Measurements from ENCODE around the gene SIRT7.
A peak's percentile ranks its signal among the peaks of the same experiment; 100 is the strongest.

DNA sequence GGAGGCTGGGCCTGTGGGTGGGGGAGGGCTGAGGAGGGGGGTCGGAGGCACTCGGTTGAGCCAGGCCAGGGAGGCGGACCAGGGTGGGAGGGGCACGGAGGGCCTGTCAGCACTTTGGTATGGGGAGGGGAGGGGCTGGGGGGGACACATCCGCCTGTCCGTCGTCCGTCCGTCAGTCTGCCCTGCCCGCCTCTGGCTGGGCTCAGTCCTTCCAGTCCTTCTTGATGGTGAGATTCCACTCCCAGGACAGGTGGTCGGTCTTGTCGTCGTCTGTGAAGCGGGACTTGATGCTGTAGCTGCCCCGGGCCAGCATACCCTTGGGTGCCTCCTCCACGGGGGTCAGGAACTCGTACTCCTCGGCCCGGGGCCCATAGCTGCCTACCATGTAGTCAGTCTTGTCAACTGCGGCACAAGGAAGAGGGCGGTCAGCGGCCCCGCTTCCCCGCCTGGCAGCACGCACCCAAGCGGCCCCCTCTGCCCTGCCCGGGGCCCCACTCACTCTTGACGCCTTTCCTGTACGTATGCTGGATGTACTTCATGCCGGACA, 49.2 kb downstream of the SIRT7 start:
- TF ChIP-seq, protein P1, sequence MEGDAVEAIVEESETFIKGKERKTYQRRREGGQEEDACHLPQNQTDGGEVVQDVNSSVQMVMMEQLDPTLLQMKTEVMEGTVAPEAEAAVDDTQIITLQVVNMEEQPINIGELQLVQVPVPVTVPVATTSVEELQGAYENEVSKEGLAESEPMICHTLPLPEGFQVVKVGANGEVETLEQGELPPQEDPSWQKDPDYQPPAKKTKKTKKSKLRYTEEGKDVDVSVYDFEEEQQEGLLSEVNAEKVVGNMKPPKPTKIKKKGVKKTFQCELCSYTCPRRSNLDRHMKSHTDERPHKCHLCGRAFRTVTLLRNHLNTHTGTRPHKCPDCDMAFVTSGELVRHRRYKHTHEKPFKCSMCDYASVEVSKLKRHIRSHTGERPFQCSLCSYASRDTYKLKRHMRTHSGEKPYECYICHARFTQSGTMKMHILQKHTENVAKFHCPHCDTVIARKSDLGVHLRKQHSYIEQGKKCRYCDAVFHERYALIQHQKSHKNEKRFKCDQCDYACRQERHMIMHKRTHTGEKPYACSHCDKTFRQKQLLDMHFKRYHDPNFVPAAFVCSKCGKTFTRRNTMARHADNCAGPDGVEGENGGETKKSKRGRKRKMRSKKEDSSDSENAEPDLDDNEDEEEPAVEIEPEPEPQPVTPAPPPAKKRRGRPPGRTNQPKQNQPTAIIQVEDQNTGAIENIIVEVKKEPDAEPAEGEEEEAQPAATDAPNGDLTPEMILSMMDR (IDR thresholded peaks at IDR 0.05), result no peak
- TF ChIP-seq NRF1 (IDR thresholded peaks at IDR 0.05; ENCODE audit: low read depth, low read length) (no peak), EZH2phosphoT487 (IDR thresholded peaks at IDR 0.05; ENCODE audit: borderline replicate concordance, low read depth) (no peak), TAF1 (IDR thresholded peaks at IDR 0.05; ENCODE audit: borderline replicate concordance, low read depth, low read length) (no peak; the same call in none of the 2 replicates), FOXJ3 (CRISPR knock-in tag; IDR thresholded peaks at IDR 0.05) (0 out of 2 replicates have a peak, but pooled peaks have one; percentile 35), GATA2 (CRISPR knock-in tag; IDR thresholded peaks at IDR 0.05) (no peak), SMC3 (IDR thresholded peaks at IDR 0.05; ENCODE audit: low read depth, low read length) (no peak)
- TF ChIP-seq, protein P2, sequence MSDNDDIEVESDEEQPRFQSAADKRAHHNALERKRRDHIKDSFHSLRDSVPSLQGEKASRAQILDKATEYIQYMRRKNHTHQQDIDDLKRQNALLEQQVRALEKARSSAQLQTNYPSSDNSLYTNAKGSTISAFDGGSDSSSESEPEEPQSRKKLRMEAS (IDR thresholded peaks at IDR 0.05; ENCODE audit: low read depth), result peak; percentile 45
